Measurements from ENCODE around the gene OR13C5.

DNA sequence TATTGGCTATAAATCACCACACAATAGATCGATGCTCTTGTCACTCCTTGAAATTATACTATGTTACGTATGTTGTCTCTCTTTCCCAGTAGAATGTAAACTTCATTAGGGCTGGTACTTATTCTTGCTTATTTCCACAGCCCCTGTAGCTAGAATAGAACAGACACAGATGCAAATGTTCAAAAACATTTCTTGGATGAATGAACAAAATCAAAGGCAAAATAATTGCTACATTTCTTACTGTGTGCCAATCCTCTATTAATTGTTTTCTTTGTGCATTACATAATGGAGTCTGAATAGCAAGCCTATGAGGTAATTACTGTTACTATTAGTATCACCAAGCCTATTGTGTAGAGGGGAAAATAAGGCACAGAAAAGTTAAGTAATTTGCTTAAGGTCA lies 6.9 kb upstream of the OR13C5 start:
- TF ChIP-seq, protein P1, sequence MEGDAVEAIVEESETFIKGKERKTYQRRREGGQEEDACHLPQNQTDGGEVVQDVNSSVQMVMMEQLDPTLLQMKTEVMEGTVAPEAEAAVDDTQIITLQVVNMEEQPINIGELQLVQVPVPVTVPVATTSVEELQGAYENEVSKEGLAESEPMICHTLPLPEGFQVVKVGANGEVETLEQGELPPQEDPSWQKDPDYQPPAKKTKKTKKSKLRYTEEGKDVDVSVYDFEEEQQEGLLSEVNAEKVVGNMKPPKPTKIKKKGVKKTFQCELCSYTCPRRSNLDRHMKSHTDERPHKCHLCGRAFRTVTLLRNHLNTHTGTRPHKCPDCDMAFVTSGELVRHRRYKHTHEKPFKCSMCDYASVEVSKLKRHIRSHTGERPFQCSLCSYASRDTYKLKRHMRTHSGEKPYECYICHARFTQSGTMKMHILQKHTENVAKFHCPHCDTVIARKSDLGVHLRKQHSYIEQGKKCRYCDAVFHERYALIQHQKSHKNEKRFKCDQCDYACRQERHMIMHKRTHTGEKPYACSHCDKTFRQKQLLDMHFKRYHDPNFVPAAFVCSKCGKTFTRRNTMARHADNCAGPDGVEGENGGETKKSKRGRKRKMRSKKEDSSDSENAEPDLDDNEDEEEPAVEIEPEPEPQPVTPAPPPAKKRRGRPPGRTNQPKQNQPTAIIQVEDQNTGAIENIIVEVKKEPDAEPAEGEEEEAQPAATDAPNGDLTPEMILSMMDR (conservative IDR thresholded peaks at IDR 0.05 in 1 of 2, IDR thresholded peaks at IDR 0.05 in 1 of 2; ENCODE audit: low read depth in 1 of 2, low read length in 2 of 2): no peak
- no peak for TF ChIP-seq EZH2 (IDR thresholded peaks at IDR 0.05; ENCODE audit: low read length, missing control alignments)
